8988T (cell line): ENCODE data around the gene SNAI3.

Source experiments
- DNase-seq: peaks from one replicate; pipeline ENCODE4 v3.0.0; 2011

The SNAI3 gene

DNA sequence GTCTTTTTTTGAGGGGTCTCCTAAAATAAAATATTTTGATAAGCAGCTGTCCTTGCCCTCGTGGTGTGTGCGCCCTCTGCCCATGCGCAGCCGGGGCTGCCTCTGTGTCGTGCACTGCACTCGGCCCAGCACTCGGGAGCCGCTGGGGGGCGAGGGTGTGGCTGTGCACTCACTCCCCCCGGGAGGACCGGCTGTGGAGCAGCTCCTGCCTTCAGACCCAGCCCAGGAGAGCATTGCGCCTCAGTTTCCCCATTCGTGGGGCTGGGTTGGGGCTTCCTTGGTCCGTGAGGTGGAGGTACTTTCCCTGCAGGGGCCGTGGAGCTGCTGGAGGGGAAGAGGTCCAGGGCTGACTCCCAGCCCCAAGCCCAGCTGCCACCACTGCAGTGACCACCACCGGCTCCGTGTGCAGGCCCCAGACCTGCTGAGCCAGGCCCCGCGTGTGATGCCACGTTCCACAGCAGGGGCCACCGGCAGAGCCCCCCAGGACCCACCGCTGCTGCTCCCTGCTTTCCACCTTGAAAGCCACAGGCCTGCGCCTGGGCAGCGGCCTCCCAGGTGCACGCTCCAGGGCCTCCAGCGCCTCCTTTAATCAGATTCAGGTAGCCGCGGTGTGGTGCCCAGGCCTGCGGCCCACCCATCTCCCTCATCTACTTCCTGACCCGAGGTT lies 54.3 kb downstream of the SNAI3 start:
- DNase-seq = no peak

GRCh38 chr16:88631384-88631783 lies 54.9 kb downstream of the SNAI3 start:
- no peak for DNase-seq

DNA sequence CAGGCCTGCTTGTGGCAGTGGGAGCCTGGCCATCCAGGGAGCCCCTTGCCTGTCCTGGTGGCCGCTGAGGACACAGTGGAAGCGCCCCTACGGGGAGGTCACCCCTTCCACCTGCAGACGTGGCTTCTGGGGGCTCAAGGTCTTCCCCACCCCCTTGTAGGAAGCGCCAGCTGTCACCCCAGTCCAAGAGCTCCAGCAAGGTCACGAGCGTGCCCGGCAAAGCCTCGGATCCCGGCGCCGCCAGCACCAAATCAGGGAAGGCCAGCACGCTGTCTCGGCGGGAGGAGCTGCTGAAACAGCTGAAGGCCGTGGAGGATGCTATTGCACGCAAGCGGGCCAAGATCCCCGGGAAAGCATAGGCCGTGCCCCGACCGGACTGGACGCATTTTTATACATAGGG lies 55.4 kb downstream of the SNAI3 start:
- DNase-seq = no peak

DNA sequence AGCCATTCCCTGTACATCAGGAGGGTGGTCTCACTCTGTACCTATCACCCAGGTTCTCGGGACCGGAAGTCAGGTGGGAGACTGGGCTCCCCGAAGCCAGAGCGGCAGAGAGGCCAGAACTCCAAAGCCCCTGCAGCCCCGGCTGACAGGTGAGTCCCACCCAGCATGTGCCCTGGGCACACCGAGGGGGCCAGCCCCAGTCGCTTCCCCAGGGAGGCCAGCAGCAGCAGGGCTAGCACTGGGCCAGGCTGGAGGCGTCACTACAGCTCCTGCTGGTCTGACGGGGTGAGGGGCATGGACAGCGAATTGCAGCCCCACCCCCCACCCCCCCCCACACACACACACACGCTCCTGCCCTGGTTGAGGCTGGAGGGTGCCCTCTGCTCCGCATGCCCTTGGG lies 55.9 kb downstream of the SNAI3 start:
- DNase-seq = no peak

GRCh38 chr16:88629835-88630234 lies 56.5 kb downstream of the SNAI3 start:
- DNase-seq = no peak

- DNase-seq = peak; percentile 98
These were observed 57.8 kb downstream of the SNAI3 start for GRCh38 chr16:88628512-88628974.
